ENCODE results near the gene VASP. TPM values are rescaled to one million over a fixed set of nuclear protein-coding genes. Genes with fewer than 3 reads are reported as not detected.

VASP gene
- total and polyA plus RNA-seq, 2 of the 13 experiments (the other 11 are each of a cell fraction or from before 2014, with no cell fraction given) = 41.8 to 67.1 TPM

- CTCF ChIA-PET (ENCODE audit: low intra/inter-chr PET ratio, low total read pairs) = interaction anchor here (1.1 kb wide), 1 partner anchor 36 kb away, joined by 5 read pairs; no protein-coding TSS in a partner anchor
- no TSS peak for BruUV-seq (replicated peaks)
- intact Hi-C loops (cut with micrococcal nuclease; ENCODE audit: unreplicated experiment) = no loop called here
- Histone ChIP-seq H3K27ac (ENCODE audit: extremely low read length, insufficient read depth, low read length) (no peak overlapping the region), H3K4me3 (replicated peaks in 1 of 3; ENCODE audit: insufficient read depth in 1 of 3, low read depth in 2 of 3, low read length in 3 of 3) (no peak overlapping the region), H3K4me2 (ENCODE audit: low read depth, low read length) (peak overlapping the region; percentile 42; the same call in 1 of the 2 replicates), H3K9me3 (ENCODE audit: low read length) (no peaks in the 10 kb centered on the region), H3K79me2 (ENCODE audit: insufficient read depth, low read length) (no peaks in the 10 kb centered on the region), H2AFZ (ENCODE audit: low read length) (no peak overlapping the region), H4K20me1 (ENCODE audit: insufficient read depth, low read length) (no peaks in the 10 kb centered on the region), H3K4me1 (ENCODE audit: insufficient read depth, low read length) (peaks cover 34% of the 10 kb centered on the region), H3K36me3 (replicated peaks in 1 of 2; ENCODE audit: control insufficient read depth in 1 of 2, insufficient read depth in 2 of 2, low read length in 2 of 2) (no peaks in the 10 kb centered on the region), H3K9ac (ENCODE audit: insufficient read depth, low read depth, low read length) (no peak overlapping the region), H3K27me3 (ENCODE audit: control insufficient read depth in 1 of 2, insufficient read depth in 2 of 2, low read length in 2 of 2) (peaks cover 0 to 13% of the 10 kb centered on the region in 2 experiments; a peak in 2 of 5 replicates)
- no peak for FAIRE-seq
- no peak for DNase-seq (ENCODE audit: low spot score)
- in situ Hi-C loops (cut with HindIII; ENCODE audit: extremely low pct_ligation_motif_present, low pct_unique_long_range_greater_than_20kb) = loop anchor here (5.0 to 10.0 kb wide), 2 partner anchors 33 to 51 kb away; partner anchors contain the start of gene ERCC1
- TF ChIP-seq SRSF1 (optimal IDR thresholded peaks at IDR 0.05; ENCODE audit: low read depth, low read length) (no peak), MAFG (CRISPR knock-in tag; IDR thresholded peaks at IDR 0.05) (no peak), NR2F6 (IDR thresholded peaks at IDR 0.05) (no peak), NR2F6 (CRISPR knock-in tag; IDR thresholded peaks at IDR 0.05) (0 out of 2 replicates have a peak, but pooled peaks have one; percentile 10), HOXA5 (CRISPR knock-in tag; IDR thresholded peaks at IDR 0.05) (no peak), ZKSCAN5 (CRISPR knock-in tag; IDR thresholded peaks at IDR 0.05) (no peak), FOXM1 (CRISPR knock-in tag; IDR thresholded peaks at IDR 0.05) (no peak), PPARG (CRISPR knock-in tag; conservative IDR thresholded peaks at IDR 0.05) (no peak), ZNF124 (CRISPR knock-in tag; IDR thresholded peaks at IDR 0.05) (no peak), NR2F1 (CRISPR knock-in tag; IDR thresholded peaks at IDR 0.05) (peak in 1 of 2 experiments; percentile 39; a peak in 1 of 4 replicates), ZNF136 (CRISPR knock-in tag; IDR thresholded peaks at IDR 0.05; ENCODE audit: low read depth) (no peak), ZBTB42 (CRISPR knock-in tag; IDR thresholded peaks at IDR 0.05) (no peak), RXRA (CRISPR knock-in tag; IDR thresholded peaks at IDR 0.05) (no peak), ZNF230 (CRISPR knock-in tag; IDR thresholded peaks at IDR 0.05) (no peak), GRHL1 (CRISPR knock-in tag; conservative IDR thresholded peaks at IDR 0.05) (no peak), ZNF460 (CRISPR knock-in tag; IDR thresholded peaks at IDR 0.05; ENCODE audit: borderline replicate concordance) (peak; percentile 57; the same call in 1 of the 2 replicates), ZNF496 (CRISPR knock-in tag; IDR thresholded peaks at IDR 0.05; ENCODE audit: insufficient replicate concordance) (no peak)
- 22% methylated on average over 6 of the region's 6 CpGs for WGBS (ENCODE audit: low lambda C conversion rate)
- POLR2A ChIA-PET = no interaction called here
- no peak for ATAC-seq
Observed at GRCh38 chr19:45475537-45476291, 31.6 kb upstream of the VASP start.
